ENCODE data around the gene MRPL34.

MRPL34 gene

DNA sequence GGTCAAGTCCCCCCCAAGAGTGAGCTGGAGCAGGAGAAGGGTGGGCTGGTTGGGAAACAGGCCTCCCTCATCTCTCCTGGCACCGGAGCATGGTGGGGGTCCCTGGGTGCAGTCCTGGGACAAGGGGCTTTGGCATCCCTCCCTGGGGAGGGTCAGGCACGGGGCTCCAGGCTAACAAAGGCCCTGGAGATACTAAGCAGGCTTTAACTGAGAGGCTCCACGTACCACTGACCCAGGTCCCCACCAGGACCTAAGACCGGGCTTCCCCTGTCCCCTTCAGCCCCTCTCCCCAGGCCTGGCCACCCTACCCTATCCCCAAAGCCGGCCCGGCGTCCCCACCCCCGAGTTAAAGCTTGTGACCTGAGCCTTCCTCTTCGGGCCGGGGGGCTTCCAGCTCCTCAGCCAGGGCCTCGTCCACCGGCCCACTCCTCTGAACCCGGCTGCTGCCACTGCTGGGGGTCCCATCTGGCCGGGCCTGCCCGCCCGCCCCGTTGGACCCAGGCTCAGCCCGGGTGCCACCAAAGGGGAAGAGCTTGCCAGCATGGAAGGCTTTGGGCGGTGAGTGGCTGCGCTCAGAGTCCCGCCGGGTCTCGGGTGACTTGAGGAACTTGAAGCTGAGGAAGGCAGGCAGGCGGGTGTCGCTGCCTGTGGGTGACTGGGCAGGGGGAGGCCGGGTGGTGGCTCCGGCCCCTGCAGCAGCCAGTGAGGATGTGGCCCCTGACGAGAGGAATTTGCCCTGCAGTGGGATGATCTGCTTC is 18.9 kb downstream of the MRPL34 start:
- CTCF ChIA-PET: no interaction called here
- DNase-seq: no peak
- Mint-ChIP-seq H3K4me3 (no peak overlapping the region), H3K27ac (no peak overlapping the region), H3K4me1 (peaks cover 10% of the 10 kb centered on the region), H3K36me3 (peaks cover 15% of the 10 kb centered on the region), H3K9me3 (no peaks in the 10 kb centered on the region), H3K27me3 (peaks cover 14% of the 10 kb centered on the region)

DNA sequence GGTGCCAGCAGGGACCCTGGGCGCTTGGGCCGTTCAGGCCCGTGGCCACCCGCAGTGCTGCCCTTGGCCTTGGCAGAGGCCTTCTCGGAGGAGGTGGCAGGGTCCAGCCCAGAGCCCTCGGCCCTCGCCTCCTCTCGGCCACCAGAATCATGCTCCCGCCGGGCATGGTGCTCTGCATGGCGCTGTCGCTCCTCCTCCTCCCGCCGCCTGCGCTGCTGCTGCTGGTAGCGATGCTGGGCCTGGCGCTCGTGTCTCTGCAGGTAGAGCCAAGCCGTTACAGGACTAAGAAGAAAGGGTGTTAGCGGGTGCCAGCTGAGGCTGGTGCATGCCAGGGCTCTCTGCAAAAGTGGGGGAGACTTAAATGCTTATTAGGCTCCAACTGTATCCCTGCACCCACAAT is 19.5 kb downstream of the MRPL34 start:
- H3K36me3 Mint-ChIP-seq: peaks cover 9% of the 10 kb centered on the region
- H3K27ac Mint-ChIP-seq: no peak overlapping the region
- H3K4me1 Mint-ChIP-seq: peaks cover 15% of the 10 kb centered on the region
- H3K27me3 Mint-ChIP-seq: peaks cover 20% of the 10 kb centered on the region
- no peak overlapping the region for H3K4me3 Mint-ChIP-seq
- CTCF ChIA-PET: interaction anchor here (1.1 to 1.8 kb wide), 2 partner anchors 16 to 61 kb away, joined by 3 to 5 read pairs; partner anchors contain the start of gene DDA1
- H3K9me3 Mint-ChIP-seq: no peaks in the 10 kb centered on the region
- DNase-seq: no peak

DNA sequence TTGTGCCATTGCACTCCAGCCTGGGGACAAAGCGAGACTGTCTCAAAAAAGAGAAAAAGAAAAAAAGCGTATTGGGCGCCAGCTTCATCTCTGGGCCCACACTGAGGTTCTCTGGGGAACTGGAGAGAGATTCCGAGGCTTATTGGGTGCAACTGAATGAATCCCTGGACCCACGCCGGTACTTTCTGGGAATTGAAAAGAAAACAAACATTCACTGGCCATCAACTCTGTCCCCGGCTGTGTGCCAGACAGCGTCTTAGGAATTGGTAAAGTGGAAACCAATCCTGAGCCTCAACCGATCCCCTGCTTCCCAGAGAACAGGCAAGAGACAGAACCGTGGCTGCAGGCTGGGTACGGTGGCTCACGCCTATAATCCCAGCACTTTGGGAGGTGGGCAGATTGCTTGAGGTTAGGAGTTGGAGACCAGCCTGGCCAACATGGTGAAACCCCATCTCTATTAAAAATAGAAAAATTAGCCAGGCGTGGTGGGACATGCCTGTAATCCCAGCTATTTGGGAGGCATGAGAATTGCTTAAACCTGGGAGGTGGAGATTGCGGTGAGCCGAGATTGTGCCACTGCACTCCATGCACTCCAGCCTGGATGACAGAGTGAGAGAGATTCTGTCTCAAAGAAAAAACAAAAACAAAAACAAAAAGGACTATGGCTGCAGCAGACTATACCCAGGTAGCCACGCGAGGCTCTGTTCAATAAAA is 20.4 kb downstream of the MRPL34 start:
- DNase-seq: no peak
- Mint-ChIP-seq H3K4me3 (no peak overlapping the region), H3K36me3 (peaks cover 12% of the 10 kb centered on the region), H3K9me3 (no peaks in the 10 kb centered on the region), H3K27ac (no peak overlapping the region), H3K4me1 (peaks cover 21% of the 10 kb centered on the region), H3K27me3 (peaks cover 29% of the 10 kb centered on the region)
- CTCF ChIA-PET: interaction anchor here (1.1 to 1.8 kb wide), 3 partner anchors 17 to 62 kb away, joined by 3 to 5 read pairs (median 3); partner anchors contain the start of gene DDA1

DNA sequence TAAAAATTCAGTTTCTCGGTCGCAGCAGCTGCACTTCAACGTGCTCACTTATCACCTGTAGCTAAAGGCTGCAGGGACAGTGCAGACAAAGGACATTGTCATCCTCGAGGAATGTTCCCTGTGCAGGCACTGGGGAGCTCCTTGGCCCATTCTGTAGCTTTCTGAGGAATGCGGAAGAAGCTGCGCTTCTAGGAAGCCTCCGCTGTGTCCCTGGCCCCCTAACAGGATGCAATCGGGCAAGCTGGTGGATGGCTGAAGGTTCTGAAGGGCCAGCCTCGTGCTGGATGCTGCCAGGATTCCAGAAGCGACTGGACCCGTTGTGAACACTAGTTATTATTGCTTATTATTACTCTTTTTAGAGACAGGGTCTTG is 20.9 kb downstream of the MRPL34 start:
- H3K27ac Mint-ChIP-seq: no peak overlapping the region
- CTCF ChIA-PET: interaction anchor here (0.6 to 1.8 kb wide), 4 partner anchors 17 to 519 kb away, joined by 3 to 5 read pairs (median 3); partner anchors contain the start of gene DDA1
- H3K4me3 Mint-ChIP-seq: no peak overlapping the region
- peaks cover 12% of the 10 kb centered on the region for H3K36me3 Mint-ChIP-seq
- DNase-seq: no peak
- no peaks in the 10 kb centered on the region for H3K9me3 Mint-ChIP-seq
- H3K4me1 Mint-ChIP-seq: peaks cover 21% of the 10 kb centered on the region
- H3K27me3 Mint-ChIP-seq: peaks cover 33% of the 10 kb centered on the region

DNA sequence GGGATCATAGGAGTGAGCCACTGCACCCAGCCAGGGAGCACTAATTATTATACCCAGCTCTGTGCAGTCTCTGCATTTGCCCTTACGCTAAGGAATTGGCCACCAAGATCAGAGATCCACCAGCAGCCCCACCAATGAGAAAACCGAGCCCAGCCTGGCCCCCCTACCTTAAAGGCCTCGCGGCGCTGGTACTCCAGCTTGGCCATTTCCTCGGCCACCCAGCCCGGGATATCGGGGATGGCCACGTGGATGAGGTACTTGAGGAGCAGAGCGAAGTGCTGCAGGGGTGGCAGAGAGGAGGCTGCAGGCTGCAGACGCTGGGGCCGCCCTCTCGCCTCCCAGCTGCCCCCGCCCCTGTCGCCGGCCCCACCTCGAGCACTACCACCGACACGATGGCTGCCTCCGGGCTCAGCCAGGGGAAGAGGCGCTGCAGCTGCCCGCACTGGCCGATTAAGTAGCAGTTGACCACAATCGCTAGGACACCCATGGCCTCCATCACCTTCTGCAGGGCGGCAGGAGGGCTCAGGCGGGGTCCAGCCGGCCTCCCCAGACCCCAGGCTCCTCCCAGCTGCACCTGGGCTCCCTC is 21.5 kb downstream of the MRPL34 start:
- Mint-ChIP-seq H3K4me1 (peaks cover 21% of the 10 kb centered on the region), H3K4me3 (peak overlapping the region; percentile 21), H3K27ac (no peak overlapping the region), H3K9me3 (no peaks in the 10 kb centered on the region), H3K27me3 (peaks cover 33% of the 10 kb centered on the region), H3K36me3 (peaks cover 12% of the 10 kb centered on the region)
- CTCF ChIA-PET: interaction anchor here (0.6 to 1.8 kb wide), 4 partner anchors 18 to 520 kb away, joined by 3 to 5 read pairs (median 3); partner anchors contain the start of gene DDA1
- DNase-seq: no peak

DNA sequence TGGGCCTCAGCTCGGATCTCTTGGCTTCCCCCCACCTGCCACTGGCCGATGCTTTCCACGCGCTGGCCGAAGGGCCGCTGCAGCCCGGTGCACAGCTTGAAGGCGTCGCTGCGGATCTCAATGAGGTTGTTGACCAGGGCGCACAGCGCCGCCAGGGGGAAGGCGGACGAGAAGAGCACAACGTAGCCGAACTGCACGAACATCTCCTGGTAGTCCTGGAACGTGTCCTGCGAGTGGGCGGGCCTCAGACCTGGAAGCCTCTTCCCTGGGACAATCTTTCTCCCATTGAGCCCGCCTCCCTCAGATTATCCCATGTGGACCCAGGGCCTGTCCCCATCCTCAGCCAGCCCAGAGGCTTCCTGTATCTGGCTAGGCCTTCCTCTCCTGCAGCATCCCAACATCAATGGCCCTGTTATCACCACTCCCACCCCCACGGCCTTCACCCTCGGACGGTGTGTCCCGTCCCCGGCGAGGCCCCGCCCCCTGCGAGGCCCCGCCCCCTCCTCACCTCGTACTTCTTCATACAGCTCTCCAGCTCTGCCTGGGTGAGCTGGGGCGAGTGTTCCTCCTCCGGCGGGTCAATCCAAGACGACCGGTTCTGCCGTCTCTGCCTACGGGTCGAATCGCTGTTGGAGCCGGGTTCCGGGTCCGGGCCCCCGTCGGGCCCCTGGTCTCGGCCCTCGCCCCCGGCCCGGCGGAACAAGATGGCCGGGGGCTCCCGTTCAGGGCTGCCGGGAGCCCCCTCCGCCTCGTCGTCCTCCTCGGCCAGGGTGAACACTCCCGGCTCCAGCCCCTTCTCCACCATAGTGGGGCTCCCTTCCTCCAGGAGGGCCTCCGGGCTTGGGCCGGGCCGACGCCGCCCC is 22.2 kb downstream of the MRPL34 start:
- DNase-seq: peak; percentile 71
- Mint-ChIP-seq H3K4me1 (peaks cover 28% of the 10 kb centered on the region), H3K27me3 (peaks cover 38% of the 10 kb centered on the region), H3K36me3 (peaks cover 9% of the 10 kb centered on the region), H3K4me3 (peak overlapping the region; percentile 69), H3K27ac (no peak overlapping the region), H3K9me3 (no peaks in the 10 kb centered on the region)
- CTCF ChIA-PET: interaction anchor here (1.2 kb wide), 1 partner anchor 61 kb away, joined by 3 read pairs; no protein-coding TSS in a partner anchor

DNA sequence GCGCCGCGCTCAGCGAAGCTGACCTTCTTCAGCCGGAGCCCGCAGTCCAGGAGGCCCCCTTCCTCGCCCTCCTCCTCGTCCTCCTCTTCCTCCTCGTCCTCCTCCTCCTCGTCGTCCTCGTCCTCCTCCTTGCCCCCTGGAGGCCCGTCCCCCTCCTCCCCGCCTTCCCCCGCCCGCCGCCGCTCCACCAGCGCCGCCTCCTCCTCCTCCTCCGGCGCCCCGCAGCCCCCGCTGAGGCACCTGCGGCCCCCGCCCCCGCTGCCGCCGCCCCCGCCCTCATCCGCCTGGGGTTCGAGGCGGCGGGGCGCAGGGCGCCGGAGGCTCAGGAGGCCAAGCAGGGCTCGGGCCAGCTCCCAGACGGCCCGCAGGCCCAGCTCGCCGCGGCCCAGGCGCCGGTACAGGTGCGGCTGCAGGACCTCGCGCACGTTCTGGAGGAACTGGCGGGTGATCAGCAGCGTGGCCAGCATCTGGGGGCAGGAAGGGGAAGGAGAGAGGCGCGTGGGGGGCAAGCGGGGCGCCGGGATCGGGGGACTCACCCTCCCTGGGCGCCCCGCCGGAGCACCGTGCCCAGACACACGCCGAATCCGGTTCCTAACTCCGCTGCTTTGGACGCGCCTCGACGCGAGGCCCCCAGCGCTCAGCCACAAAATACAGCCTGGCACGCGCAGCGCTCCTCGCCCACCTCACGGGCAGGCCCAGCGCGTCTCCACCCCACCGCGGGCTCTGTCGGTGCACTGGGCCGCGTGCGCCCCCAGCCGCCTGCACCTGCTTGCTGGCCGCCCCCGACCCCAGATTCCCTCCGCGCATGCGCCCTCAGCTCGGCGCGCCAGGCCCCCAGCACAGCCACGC is 23.1 kb downstream of the MRPL34 start:
- Mint-ChIP-seq H3K27me3 (peaks cover 39% of the 10 kb centered on the region), H3K4me3 (peak overlapping the region; percentile 60), H3K27ac (no peak overlapping the region), H3K4me1 (peaks cover 31% of the 10 kb centered on the region), H3K9me3 (no peaks in the 10 kb centered on the region), H3K36me3 (peaks cover 11% of the 10 kb centered on the region)
- CTCF ChIA-PET: no interaction called here
- DNase-seq: peak; percentile 56

DNA sequence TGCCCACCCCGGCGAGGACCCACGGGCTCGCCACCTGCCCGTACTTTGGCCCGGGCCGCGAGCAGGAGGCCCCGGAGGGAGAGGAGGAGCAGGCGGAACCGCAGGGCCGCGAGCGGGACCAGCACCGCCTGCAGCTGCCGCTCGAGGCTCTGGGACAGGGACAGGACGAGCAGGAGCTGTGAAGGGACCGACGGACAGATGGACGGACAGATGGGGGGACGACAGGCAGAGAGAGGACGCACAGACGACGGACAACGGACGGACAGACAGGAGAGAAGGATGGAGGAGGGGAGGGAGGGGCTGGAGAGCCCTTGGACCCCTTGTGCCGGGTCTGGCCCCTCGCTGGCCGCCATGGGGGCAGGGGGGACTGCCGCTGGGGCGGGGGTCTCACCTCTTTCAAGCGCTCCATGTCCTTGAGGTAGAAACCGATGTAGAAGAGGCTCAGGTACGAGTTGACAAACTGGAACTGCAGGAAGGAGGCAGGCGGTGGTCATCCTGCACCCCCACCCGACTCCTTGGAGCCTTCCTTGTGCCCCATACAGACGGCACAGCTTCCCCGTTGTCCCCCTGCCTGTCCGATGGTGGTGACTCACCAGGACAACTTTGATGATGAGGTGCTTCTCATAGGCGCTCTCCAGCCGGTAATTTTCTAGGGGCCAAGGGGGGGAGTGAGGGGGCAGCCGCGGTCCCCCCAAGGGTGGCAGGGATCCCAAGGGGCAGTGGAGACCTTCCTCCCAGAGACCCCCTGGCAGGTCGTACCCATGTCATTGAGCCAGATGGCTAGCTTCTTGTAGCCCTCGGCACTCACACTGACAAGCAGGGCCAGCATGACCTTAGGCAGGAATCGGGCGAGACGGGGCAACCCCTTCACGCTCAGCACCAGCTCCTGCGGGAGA is 23.9 kb downstream of the MRPL34 start:
- peak overlapping the region; percentile 68 for H3K27ac Mint-ChIP-seq
- H3K27me3 Mint-ChIP-seq: peaks cover 39% of the 10 kb centered on the region
- CTCF ChIA-PET: no interaction called here
- peaks cover 14% of the 10 kb centered on the region for H3K36me3 Mint-ChIP-seq
- DNase-seq: no peak
- H3K9me3 Mint-ChIP-seq: no peaks in the 10 kb centered on the region
- H3K4me3 Mint-ChIP-seq: peak overlapping the region; percentile 49
- peaks cover 35% of the 10 kb centered on the region for H3K4me1 Mint-ChIP-seq

DNA sequence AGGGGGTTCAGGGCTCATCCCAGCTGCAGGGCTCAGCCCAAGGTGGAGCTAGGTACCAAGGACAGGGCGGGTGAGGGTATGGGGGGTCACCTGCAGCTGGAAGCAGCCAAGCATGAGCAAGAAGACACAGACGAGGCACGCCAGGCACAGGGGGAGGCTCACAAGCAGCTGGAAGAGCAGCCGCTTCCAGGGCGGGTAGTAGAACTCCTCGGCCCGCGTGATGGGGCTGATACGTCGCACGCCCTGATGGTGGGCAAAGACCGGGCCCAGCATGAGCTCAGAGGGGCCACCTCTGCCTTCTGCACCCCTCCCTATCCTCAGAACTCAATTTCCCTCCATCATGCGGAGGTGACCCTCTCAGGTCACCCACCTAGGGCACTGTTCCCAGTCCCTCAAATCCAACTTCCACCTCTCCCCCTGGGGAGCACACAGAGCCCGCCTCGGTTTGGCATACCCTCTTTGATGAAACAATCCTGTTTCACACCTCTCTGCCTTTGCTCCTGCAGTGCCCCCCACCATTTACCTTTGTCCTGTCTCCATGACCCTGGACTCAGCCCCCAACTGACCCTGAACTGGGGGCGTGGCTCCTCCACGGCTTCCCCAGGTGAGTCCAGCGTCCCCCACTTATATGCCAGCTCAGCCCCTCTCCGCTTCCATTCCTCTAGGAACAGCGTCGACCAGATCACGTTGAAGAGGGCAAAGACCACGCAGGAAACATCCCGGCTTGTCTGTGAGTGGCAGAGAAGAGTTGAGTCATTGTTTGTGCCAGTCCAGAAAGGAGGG is 24.8 kb downstream of the MRPL34 start:
- Mint-ChIP-seq H3K4me3 (peak overlapping the region; percentile 37), H3K9me3 (no peaks in the 10 kb centered on the region), H3K4me1 (peaks cover 42% of the 10 kb centered on the region), H3K27ac (peak overlapping the region; percentile 60), H3K36me3 (peaks cover 14% of the 10 kb centered on the region), H3K27me3 (peaks cover 42% of the 10 kb centered on the region)
- CTCF ChIA-PET: no interaction called here
- DNase-seq: no peak

DNA sequence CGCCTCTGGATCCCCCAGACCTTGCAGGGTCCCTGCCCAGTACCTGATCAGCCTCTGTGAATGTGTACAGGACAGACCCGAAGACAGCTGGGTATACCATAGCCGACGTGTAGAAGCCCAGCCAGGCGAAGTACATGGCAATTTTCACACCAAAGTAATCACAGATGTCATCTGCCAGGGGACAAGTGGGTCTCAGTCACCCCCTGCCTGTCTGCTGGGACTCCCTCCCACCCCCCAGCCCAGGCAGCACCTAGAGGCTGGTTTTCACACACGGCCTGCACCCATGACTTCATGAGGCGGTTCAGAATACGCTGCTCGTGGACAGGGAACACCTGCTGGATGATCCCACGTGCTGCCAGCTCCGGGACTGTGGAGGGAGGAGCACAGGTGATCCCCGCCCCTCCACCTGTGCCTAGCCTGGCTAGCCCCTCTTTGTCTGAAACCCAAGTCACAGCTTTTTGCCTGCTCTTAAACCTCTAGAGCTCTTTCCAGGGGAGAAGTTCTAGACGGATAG is 25.4 kb downstream of the MRPL34 start:
- CTCF ChIA-PET: no interaction called here
- peaks cover 47% of the 10 kb centered on the region for H3K4me1 Mint-ChIP-seq
- no peak for DNase-seq
- peaks cover 42% of the 10 kb centered on the region for H3K27me3 Mint-ChIP-seq
- peaks cover 14% of the 10 kb centered on the region for H3K36me3 Mint-ChIP-seq
- H3K4me3 Mint-ChIP-seq: no peak overlapping the region
- H3K27ac Mint-ChIP-seq: no peak overlapping the region
- no peaks in the 10 kb centered on the region for H3K9me3 Mint-ChIP-seq

DNA sequence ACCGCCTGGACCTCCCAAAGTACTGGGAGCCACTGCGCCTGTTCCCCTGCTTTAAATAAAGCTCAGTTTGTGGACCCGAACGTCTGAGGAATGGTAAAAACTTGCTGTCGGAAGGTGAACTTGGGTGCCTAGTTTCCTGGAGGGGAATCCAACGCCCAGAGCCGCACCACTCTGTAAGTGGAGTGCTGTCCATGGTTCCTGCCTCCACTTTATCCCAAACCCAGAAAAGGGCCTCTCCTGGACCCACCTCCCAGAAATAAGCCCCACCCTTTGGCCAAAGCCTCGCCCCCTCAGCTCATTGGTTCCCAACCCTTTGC is 26.6 kb downstream of the MRPL34 start:
- Mint-ChIP-seq H3K36me3 (peaks cover 14% of the 10 kb centered on the region), H3K27me3 (peaks cover 42% of the 10 kb centered on the region)
- CTCF ChIA-PET: interaction anchor here (0.7 to 1.9 kb wide), 2 partner anchors 27 to 54 kb away, joined by 3 to 7 read pairs; partner anchors contain the start of gene MRPL34

More for the DNA sequence above, 26.6 kb downstream of the MRPL34 start:
- Mint-ChIP-seq H3K9me3 (no peaks in the 10 kb centered on the region), H3K4me3 (no peak overlapping the region), H3K4me1 (peaks cover 51% of the 10 kb centered on the region), H3K27ac (no peak overlapping the region)
- DNase-seq: no peak

All from activated naive CD4-positive, alpha-beta T cell treated with anti-CD3 and anti-CD28 coated beads, Interleukin-2, amount 10 ng/mL, durations not matched to agents 7 days and 5 days (primary cell).